ENCODE data around the gene TANC1.

DNA sequence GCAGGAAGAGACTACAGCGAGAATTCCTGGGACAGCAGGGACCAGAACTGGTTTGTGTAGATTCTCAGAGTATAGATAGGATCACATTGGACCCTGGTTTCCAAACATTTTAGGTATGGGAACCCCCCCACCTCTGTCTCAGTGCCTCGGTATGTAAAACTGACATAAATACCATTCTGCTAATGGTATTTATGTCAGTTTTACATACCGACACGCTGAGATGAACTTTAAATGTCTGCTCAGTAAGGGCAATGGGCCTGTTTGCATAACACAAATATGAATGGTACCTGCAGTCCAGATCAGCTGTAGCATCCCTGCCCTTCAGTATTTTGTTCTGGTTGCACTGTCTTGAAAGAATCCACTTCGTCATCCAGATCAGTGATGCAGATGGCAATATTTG is 244.9 kb downstream of the TANC1 start:
- TF ChIP-seq, protein P1, sequence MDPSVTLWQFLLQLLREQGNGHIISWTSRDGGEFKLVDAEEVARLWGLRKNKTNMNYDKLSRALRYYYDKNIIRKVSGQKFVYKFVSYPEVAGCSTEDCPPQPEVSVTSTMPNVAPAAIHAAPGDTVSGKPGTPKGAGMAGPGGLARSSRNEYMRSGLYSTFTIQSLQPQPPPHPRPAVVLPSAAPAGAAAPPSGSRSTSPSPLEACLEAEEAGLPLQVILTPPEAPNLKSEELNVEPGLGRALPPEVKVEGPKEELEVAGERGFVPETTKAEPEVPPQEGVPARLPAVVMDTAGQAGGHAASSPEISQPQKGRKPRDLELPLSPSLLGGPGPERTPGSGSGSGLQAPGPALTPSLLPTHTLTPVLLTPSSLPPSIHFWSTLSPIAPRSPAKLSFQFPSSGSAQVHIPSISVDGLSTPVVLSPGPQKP (IDR thresholded peaks at IDR 0.05; ENCODE audit: low read depth, low read length): no peak
- TF ChIP-seq, protein P2, sequence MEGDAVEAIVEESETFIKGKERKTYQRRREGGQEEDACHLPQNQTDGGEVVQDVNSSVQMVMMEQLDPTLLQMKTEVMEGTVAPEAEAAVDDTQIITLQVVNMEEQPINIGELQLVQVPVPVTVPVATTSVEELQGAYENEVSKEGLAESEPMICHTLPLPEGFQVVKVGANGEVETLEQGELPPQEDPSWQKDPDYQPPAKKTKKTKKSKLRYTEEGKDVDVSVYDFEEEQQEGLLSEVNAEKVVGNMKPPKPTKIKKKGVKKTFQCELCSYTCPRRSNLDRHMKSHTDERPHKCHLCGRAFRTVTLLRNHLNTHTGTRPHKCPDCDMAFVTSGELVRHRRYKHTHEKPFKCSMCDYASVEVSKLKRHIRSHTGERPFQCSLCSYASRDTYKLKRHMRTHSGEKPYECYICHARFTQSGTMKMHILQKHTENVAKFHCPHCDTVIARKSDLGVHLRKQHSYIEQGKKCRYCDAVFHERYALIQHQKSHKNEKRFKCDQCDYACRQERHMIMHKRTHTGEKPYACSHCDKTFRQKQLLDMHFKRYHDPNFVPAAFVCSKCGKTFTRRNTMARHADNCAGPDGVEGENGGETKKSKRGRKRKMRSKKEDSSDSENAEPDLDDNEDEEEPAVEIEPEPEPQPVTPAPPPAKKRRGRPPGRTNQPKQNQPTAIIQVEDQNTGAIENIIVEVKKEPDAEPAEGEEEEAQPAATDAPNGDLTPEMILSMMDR (IDR thresholded peaks at IDR 0.05): no peak
- TF ChIP-seq, protein P3, sequence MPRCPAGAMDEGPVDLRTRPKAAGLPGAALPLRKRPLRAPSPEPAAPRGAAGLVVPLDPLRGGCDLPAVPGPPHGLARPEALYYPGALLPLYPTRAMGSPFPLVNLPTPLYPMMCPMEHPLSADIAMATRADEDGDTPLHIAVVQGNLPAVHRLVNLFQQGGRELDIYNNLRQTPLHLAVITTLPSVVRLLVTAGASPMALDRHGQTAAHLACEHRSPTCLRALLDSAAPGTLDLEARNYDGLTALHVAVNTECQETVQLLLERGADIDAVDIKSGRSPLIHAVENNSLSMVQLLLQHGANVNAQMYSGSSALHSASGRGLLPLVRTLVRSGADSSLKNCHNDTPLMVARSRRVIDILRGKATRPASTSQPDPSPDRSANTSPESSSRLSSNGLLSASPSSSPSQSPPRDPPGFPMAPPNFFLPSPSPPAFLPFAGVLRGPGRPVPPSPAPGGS (IDR thresholded peaks at IDR 0.05): no peak
- no peak for TF ChIP-seq CHD4 (IDR thresholded peaks at IDR 0.05; ENCODE audit: borderline replicate concordance)

Data from A549 (cell line).